SK-N-SH treated with all-trans-retinoic acid at 6 μM for 48 hours (cell line): ENCODE data around the gene PTDSS2.

ENCODE experiments used
- ATAC-seq: fragments of 200-7000 bp; cut with Tn5 transposase; 3 replicates; pipeline ENCODE4 v1.9.1; 2020; ENCODE audit warnings: mild to moderate bottlenecking, moderate library complexity
- ARNTL ChIP-seq: fragments of 450-650 bp; formaldehyde crosslinking; IDR thresholded peaks from 2 replicates; pipeline ENCODE4 v1.5.0; 2020; ENCODE audit warnings: low read depth, mild to moderate bottlenecking, moderate library complexity, borderline replicate concordance
- BACH2 ChIP-seq: fragments of 250-450 bp; sonication (Bioruptor Pico); IDR thresholded peaks from 2 replicates; pipeline ENCODE4 v1.9.0; 2021; ENCODE audit warnings: mild to moderate bottlenecking, borderline replicate concordance
- CSDC2 ChIP-seq: fragments of 250-450 bp; sonication (Bioruptor Pico); IDR thresholded peaks from 2 replicates; pipeline ENCODE4 v1.5.0; 2020; ENCODE audit warnings: mild to moderate bottlenecking, moderate library complexity
- ESRRG ChIP-seq: fragments of 250-450 bp; sonication (Bioruptor Pico); IDR thresholded peaks from 2 replicates; pipeline ENCODE4 v1.6.1; 2021; ENCODE audit warnings: mild to moderate bottlenecking
- ISL1 ChIP-seq: fragments of 250-450 bp; sonication (Bioruptor Pico); IDR thresholded peaks from 2 replicates; pipeline ENCODE4 v2.1.2; 2022; ENCODE audit warnings: mild to moderate bottlenecking, moderate library complexity
- OSR1 ChIP-seq: fragments of 250-450 bp; sonication (Bioruptor Pico); IDR thresholded peaks from 2 replicates; pipeline ENCODE4 v1.8.0; 2022; ENCODE audit warnings: moderate library complexity, mild to moderate bottlenecking, inconsistent platforms
- PPARA ChIP-seq: fragments of 250-450 bp; sonication (Bioruptor Pico); IDR thresholded peaks from 2 replicates; pipeline ENCODE4 v1.5.0; 2020; ENCODE audit warnings: mild to moderate bottlenecking, borderline replicate concordance
- RARB ChIP-seq: fragments of 250-450 bp; sonication (Bioruptor Pico); IDR thresholded peaks from 2 replicates; pipeline ENCODE4 v1.8.0; 2021; ENCODE audit warnings: mild to moderate bottlenecking, moderate library complexity
- SNAI2 ChIP-seq: fragments of 250-450 bp; sonication (Bioruptor Pico); IDR thresholded peaks from 2 replicates; pipeline ENCODE4 v1.5.0; 2020; ENCODE audit warnings: mild to moderate bottlenecking, moderate library complexity
- TCF4 ChIP-seq: fragments of 250-450 bp; sonication (Bioruptor Pico); IDR thresholded peaks from 2 replicates; pipeline ENCODE4 v1.8.0; 2021; ENCODE audit warnings: mild to moderate bottlenecking, moderate library complexity, borderline replicate concordance
- TOX ChIP-seq: fragments of 250-450 bp; sonication (Bioruptor Pico); IDR thresholded peaks from 2 replicates; pipeline ENCODE4 v1.8.0; 2021; ENCODE audit warnings: mild to moderate bottlenecking, moderate library complexity, borderline replicate concordance
- ZC3H10 ChIP-seq: fragments of 250-450 bp; sonication (Bioruptor Pico); IDR thresholded peaks from 2 replicates; pipeline ENCODE4 v1.5.1; 2021; ENCODE audit warnings: mild to moderate bottlenecking, moderate library complexity
- ZFP3 ChIP-seq: fragments of 250-450 bp; sonication (Bioruptor Pico); IDR thresholded peaks from 2 replicates; pipeline ENCODE4 v1.5.0; 2020; ENCODE audit warnings: mild to moderate bottlenecking, moderate library complexity
- ZFP30 ChIP-seq: fragments of 450-650 bp; formaldehyde crosslinking; IDR thresholded peaks from 2 replicates; pipeline ENCODE4 v1.5.0; 2022; ENCODE audit warnings: mild to moderate bottlenecking, moderate library complexity
- ZNF565 ChIP-seq: fragments of 450-650 bp; formaldehyde crosslinking; conservative IDR thresholded peaks from 2 replicates; pipeline ENCODE4 v1.5.0; 2020; ENCODE audit warnings: low read depth, mild to moderate bottlenecking, moderate library complexity
- ZNF70 ChIP-seq: fragments of 450-650 bp; formaldehyde crosslinking; IDR thresholded peaks from 2 replicates; pipeline ENCODE4 v1.5.0; 2020; ENCODE audit warnings: mild to moderate bottlenecking, moderate library complexity
- ZNF8 ChIP-seq: fragments of 450-650 bp; formaldehyde crosslinking; IDR thresholded peaks from 2 replicates; pipeline ENCODE4 v1.5.0; 2020; ENCODE audit warnings: mild to moderate bottlenecking, moderate library complexity
- TF ChIP-seq, protein P1 (sequence below): fragments of 250-450 bp; sonication (Bioruptor Pico); IDR thresholded peaks from 2 replicates; pipeline ENCODE4 v1.5.1; 2021; ENCODE audit warnings: mild to moderate bottlenecking, moderate library complexity
- TF ChIP-seq, protein P2 (sequence below): fragments of 250-450 bp; sonication (Bioruptor Pico); IDR thresholded peaks from 2 replicates; pipeline ENCODE4 v1.8.0; 2020; ENCODE audit warnings: mild to moderate bottlenecking, moderate library complexity, borderline replicate concordance
- TF ChIP-seq, protein P3 (sequence below): fragments of 250-450 bp; sonication (Bioruptor Pico); IDR thresholded peaks from 2 replicates; pipeline ENCODE4 v1.8.0; 2021; ENCODE audit warnings: low read depth, mild to moderate bottlenecking, moderate library complexity, borderline replicate concordance
- TF ChIP-seq, protein P4 (sequence below): fragments of 250-450 bp; sonication (Bioruptor Pico); IDR thresholded peaks from 2 replicates; pipeline ENCODE4 v1.5.0; 2020; ENCODE audit warnings: mild to moderate bottlenecking, moderate library complexity
- TF ChIP-seq, protein P5 (sequence below): fragments of 250-450 bp; sonication (Bioruptor Pico); IDR thresholded peaks from 2 replicates; pipeline ENCODE4 v1.5.1; 2020; ENCODE audit warnings: low read depth, mild to moderate bottlenecking, moderate library complexity

Gene PTDSS2

DNA sequence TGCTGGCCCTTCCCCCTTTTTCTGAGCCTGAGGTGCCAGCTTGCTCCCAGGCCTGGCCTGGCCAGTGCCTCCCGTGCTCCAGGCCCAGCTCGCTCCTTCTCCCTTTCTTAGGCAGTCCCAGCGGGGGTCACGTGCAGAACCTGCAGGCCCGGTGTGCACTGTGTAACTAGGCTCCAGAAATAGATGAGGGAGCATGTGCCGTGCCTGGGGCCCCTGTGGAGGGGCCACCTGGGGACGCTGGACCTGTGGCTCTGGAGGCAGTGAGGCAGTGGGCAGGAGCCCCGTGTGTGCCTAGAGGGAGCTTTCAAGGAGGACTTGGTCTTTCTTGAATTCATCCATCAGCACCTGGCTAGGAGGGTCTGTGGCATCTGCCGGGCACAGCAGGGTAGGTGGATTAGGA lies 11.5 kb downstream of the PTDSS2 start (continued):
- TF ChIP-seq ESRRG, result no peak
- no peak for TF ChIP-seq RARB (CRISPR knock-in tag)
- TF ChIP-seq TOX (CRISPR knock-in tag), result no peak
- no peak for TF ChIP-seq ZNF8
- TF ChIP-seq CSDC2 (CRISPR knock-in tag), result no peak
- TF ChIP-seq ZC3H10 (CRISPR knock-in tag), result no peak
- TF ChIP-seq ZFP3, result no peak
- no peak for TF ChIP-seq ARNTL (CRISPR knock-in tag)
- TF ChIP-seq PPARA (CRISPR knock-in tag), result no peak
- no peak for TF ChIP-seq OSR1
- TF ChIP-seq TCF4 (CRISPR knock-in tag), result no peak

DNA sequence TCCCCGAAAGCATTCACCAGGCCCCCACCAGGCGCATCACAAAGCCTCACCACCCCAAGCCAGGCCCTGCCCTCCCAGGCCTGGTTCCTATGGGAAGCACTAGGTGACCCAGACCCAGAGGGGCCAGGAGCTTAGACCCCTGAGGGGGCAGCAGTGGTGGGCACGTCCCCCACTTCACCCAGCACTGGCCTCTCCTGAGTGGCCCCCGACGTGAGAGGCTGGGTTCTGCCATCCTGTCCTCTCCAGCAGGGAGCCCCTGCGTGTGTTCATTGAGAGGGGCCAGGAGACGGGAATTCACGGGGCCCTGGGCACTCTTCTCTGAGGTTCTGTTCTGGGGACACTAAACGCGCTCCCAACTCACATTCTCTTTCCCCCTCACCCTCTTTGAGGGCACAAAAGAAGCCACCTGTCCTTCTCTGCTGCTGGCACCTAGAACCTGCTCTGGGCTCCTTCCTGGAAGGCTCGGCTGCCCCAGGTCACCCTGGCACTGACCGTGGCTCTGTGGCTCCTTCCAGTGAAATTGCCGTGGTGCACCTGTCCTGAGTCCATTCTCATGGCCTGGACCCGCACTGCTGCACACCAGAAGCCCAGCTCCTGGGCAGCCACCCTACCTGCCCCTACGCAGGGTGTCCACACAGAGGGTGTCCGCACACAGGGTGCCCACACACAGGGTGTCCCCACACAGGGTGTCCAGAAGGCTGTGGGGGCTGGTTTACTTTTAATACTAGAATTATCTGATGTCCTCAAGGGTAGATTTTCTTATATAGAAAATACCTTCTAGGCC lies 12.2 kb downstream of the PTDSS2 start:
- TF ChIP-seq, protein P1, sequence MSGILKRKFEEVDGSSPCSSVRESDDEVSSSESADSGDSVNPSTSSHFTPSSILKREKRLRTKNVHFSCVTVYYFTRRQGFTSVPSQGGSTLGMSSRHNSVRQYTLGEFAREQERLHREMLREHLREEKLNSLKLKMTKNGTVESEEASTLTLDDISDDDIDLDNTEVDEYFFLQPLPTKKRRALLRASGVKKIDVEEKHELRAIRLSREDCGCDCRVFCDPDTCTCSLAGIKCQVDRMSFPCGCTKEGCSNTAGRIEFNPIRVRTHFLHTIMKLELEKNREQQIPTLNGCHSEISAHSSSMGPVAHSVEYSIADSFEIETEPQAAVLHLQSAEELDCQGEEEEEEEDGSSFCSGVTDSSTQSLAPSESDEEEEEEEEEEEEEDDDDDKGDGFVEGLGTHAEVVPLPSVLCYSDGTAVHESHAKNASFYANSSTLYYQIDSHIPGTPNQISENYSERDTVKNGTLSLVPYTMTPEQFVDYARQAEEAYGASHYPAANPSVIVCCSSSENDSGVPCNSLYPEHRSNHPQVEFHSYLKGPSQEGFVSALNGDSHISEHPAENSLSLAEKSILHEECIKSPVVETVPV (CRISPR knock-in tag), result no peak
- TF ChIP-seq TOX (CRISPR knock-in tag) (no peak), TCF4 (CRISPR knock-in tag) (no peak), ARNTL (CRISPR knock-in tag) (no peak), RARB (CRISPR knock-in tag) (no peak), SNAI2 (CRISPR knock-in tag) (no peak), ZNF565 (no peak), PPARA (CRISPR knock-in tag) (no peak), BACH2 (CRISPR knock-in tag) (no peak), ISL1 (CRISPR knock-in tag) (no peak), ZC3H10 (CRISPR knock-in tag) (no peak), ZFP30 (CRISPR knock-in tag) (no peak), ESRRG (no peak), CSDC2 (CRISPR knock-in tag) (no peak)
- TF ChIP-seq, protein P2, sequence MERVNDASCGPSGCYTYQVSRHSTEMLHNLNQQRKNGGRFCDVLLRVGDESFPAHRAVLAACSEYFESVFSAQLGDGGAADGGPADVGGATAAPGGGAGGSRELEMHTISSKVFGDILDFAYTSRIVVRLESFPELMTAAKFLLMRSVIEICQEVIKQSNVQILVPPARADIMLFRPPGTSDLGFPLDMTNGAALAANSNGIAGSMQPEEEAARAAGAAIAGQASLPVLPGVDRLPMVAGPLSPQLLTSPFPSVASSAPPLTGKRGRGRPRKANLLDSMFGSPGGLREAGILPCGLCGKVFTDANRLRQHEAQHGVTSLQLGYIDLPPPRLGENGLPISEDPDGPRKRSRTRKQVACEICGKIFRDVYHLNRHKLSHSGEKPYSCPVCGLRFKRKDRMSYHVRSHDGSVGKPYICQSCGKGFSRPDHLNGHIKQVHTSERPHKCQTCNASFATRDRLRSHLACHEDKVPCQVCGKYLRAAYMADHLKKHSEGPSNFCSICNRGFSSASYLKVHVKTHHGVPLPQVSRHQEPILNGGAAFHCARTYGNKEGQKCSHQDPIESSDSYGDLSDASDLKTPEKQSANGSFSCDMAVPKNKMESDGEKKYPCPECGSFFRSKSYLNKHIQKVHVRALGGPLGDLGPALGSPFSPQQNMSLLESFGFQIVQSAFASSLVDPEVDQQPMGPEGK (CRISPR knock-in tag), result no peak
- TF ChIP-seq, protein P3, sequence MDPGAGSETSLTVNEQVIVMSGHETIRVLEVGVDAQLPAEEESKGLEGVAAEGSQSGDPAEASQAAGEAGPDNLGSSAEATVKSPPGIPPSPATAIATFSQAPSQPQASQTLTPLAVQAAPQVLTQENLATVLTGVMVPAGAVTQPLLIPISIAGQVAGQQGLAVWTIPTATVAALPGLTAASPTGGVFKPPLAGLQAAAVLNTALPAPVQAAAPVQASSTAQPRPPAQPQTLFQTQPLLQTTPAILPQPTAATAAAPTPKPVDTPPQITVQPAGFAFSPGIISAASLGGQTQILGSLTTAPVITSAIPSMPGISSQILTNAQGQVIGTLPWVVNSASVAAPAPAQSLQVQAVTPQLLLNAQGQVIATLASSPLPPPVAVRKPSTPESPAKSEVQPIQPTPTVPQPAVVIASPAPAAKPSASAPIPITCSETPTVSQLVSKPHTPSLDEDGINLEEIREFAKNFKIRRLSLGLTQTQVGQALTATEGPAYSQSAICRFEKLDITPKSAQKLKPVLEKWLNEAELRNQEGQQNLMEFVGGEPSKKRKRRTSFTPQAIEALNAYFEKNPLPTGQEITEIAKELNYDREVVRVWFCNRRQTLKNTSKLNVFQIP, result no peak
- no peak for ATAC-seq

DNA sequence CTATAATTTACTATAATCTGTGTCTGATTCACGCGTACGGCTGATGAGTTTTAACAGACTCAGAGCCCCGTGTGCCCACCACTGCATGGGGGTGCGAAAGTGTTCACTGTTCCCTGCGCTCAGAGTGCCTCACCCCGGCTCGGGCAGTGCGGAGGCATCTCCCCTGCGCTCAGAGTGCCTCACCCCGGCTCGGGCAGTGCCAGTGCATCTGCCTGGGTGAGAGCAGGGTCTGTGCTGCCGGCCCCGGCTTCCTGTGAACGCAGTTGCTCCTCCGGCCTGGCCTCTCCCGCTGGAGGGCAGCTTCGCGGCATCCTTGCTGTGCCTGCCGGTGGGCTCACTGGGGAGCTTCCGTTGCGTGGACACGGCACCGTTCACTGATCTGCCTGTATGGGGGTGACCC lies 14.2 kb downstream of the PTDSS2 start:
- no peak for TF ChIP-seq ZNF70 (CRISPR knock-in tag)
- TF ChIP-seq TOX (CRISPR knock-in tag), result no peak
- TF ChIP-seq SNAI2 (CRISPR knock-in tag), result no peak
- no peak for TF ChIP-seq ZFP3
- TF ChIP-seq, protein P3, result no peak
- TF ChIP-seq ZNF565, result no peak
- TF ChIP-seq, protein P4, sequence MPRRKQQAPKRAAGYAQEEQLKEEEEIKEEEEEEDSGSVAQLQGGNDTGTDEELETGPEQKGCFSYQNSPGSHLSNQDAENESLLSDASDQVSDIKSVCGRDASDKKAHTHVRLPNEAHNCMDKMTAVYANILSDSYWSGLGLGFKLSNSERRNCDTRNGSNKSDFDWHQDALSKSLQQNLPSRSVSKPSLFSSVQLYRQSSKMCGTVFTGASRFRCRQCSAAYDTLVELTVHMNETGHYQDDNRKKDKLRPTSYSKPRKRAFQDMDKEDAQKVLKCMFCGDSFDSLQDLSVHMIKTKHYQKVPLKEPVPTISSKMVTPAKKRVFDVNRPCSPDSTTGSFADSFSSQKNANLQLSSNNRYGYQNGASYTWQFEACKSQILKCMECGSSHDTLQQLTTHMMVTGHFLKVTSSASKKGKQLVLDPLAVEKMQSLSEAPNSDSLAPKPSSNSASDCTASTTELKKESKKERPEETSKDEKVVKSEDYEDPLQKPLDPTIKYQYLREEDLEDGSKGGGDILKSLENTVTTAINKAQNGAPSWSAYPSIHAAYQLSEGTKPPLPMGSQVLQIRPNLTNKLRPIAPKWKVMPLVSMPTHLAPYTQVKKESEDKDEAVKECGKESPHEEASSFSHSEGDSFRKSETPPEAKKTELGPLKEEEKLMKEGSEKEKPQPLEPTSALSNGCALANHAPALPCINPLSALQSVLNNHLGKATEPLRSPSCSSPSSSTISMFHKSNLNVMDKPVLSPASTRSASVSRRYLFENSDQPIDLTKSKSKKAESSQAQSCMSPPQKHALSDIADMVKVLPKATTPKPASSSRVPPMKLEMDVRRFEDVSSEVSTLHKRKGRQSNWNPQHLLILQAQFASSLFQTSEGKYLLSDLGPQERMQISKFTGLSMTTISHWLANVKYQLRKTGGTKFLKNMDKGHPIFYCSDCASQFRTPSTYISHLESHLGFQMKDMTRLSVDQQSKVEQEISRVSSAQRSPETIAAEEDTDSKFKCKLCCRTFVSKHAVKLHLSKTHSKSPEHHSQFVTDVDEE (CRISPR knock-in tag), result no peak
- no peak for TF ChIP-seq OSR1
- no peak for TF ChIP-seq ISL1 (CRISPR knock-in tag)
- no peak for TF ChIP-seq ZNF8
- no peak for TF ChIP-seq ZC3H10 (CRISPR knock-in tag)
- no peak for TF ChIP-seq BACH2 (CRISPR knock-in tag)
- TF ChIP-seq, protein P5, sequence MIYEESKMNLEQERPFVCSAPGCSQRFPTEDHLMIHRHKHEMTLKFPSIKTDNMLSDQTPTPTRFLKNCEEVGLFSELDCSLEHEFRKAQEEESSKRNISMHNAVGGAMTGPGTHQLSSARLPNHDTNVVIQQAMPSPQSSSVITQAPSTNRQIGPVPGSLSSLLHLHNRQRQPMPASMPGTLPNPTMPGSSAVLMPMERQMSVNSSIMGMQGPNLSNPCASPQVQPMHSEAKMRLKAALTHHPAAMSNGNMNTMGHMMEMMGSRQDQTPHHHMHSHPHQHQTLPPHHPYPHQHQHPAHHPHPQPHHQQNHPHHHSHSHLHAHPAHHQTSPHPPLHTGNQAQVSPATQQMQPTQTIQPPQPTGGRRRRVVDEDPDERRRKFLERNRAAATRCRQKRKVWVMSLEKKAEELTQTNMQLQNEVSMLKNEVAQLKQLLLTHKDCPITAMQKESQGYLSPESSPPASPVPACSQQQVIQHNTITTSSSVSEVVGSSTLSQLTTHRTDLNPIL, result no peak
- TF ChIP-seq ARNTL (CRISPR knock-in tag), result no peak
- no peak for TF ChIP-seq CSDC2 (CRISPR knock-in tag)
- no peak for ATAC-seq
